HG03025 (cell line): Measurements from ENCODE around the gene CFAP92.

ENCODE experiments used
- ATAC-seq: cut with Tn5 transposase; IDR thresholded peaks from one replicate; pipeline ENCODE4 v1.9.1; 2021; ENCODE audit warnings: mild to moderate bottlenecking, moderate library complexity; ENCODE audit not compliant: unreplicated experiment, low FRiP score

The CFAP92 gene

DNA sequence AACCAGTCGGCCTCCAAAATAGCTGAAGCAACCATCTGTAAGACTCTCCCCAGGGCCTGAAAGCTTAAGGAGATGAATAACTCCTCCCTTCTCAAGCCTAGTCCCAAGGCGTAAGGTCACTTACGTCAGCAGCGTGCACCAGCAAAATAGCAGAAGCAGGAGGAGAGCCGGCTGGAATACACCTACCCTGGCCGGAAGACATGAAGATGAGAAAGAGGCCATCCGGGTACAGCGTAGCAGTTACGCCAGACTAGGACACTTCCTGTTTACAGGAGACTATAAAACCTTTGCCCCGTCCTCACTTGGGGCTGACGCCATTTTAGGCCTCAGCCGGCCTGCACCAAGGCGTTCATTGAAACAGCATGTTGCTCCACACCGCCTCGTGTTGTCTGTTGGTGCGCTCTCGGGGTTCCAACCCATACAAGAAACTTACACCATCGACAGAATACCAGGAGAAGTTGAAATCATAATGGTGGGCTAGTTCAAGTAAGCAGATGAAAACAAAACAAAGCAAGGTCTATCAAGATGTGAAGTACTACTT lies 2.5 kb downstream of the CFAP92 start:
- no peak for ATAC-seq

DNA sequence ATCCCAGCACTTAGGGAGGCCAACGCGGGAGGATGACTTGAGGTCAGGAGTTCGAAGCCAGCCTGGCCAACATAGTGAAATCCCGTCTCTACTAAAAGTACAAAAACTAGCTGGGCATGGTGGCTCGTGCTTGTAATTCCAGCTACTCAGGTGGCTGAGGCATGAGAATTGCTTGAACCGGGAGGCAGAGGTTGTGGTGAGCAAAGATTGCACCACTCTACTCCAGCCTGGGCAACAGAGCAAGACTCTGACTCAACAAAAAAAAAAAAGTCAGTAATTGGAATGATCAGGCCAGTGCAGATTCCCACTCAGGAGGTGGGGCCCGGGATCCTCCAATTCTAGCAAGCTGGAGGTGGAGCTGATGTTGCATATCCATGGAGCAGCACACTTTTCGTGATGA lies 5.6 kb downstream of the CFAP92 start:
- ATAC-seq: no peak

DNA sequence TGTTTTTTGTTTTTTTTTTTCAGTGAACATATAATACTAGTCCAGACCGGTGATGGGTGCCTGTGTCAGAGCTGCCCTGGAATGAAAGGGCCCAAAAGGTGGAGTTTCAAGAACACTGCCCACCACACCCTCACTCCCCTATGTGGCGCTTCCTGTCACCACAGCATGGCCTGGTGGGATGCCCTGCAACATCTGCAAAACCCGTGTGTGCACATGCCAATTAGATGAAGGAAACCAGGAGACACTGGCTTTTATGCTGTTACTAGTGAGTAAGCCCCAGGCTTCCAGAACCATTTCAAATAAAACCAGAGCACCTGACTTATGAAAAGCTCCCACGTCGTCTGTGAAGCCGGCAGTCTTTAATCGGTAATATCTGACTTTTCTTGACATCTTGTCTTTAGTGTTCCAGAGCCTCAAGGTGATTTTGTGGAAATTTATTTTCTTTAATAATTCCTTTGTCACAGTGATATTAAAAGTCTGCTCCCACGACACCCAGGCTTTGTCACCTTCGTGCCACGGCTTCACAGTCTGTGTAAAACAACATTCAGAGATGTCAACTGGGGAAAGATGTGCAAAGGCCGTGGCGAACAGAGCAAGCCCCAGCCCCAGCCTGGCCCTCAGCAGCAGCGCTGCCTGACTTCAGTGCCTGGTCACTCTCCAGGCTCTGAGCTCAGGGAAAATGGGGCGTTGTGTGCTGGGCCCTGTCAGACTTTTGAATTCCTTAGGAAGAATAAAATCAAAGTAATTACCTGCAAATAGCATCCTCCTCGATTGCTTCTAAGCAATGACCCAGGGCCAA lies 6.4 kb downstream of the CFAP92 start:
- no peak for ATAC-seq

DNA sequence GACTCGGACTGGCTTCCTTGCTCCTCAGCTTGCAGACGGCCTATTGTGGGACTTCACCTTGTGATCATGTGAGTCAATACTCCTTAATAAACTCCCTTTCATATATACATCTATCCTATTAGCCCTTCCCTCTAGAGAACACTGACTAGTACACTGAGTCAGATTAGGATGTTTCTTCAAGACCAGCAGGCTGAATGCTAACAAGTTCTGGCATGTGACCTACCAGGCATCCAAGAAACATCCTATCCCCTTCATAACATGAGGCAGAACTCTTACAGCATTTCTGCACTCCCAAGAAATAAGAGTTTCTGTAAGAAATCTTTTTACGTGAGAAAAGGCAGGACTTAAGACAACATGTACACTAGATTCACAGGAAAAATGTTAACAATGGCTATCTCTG lies 9.3 kb downstream of the CFAP92 start:
- ATAC-seq: no peak

DNA sequence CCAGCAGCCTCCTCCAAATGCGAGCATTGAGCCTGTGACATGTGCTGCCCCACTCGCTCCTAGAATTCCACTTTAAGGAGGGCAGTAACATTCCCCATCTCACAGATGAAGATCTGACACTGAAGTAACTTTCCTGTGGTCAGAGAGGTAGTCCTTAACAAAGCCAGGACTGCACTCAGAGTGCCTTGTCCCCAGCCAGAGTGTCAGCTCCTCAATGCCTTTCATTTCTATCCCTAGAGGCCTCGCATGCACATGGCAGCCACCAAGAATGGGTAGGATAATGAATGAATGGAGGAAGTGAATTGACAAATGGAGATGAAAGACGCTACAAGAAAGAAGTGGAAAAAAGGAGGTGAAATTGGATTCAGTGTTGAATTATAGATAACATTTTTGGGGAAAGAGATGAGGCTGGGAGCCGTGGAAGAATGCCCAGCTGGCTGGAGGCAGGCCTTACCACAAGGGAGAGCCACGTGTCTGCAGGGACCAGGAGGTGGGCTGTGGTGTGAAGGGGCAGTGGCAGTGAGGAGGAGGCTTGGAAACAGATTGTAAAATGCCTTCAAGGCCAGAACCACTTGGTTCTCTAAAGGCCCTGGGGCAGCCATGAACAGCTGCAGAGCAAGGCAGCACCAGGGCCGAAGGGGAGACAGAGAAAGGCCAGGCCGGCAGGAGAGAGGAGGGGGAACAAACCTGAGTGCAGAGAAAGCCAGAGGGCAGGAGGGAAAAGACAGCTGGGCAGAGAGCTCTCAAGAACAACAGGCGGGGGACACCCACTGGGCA lies 10.4 kb downstream of the CFAP92 start:
- ATAC-seq: no peak

DNA sequence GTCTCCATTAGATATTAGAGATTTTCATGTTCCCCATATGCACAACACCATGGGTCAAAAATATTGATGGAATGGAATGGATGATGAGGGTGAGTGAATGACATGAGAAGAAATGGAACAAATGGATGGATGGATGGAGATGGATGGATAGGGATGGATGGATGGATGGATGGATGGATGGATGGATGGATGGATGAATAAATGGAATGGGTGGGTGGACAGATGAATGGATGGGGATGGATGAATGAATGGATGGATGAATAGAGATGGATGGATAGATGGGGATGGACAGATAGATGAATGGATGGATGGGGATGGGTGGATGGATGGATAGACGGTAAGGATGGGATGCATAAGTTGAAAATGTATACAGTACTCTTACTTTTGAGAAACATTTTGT lies 18.6 kb downstream of the CFAP92 start:
- no peak for ATAC-seq

DNA sequence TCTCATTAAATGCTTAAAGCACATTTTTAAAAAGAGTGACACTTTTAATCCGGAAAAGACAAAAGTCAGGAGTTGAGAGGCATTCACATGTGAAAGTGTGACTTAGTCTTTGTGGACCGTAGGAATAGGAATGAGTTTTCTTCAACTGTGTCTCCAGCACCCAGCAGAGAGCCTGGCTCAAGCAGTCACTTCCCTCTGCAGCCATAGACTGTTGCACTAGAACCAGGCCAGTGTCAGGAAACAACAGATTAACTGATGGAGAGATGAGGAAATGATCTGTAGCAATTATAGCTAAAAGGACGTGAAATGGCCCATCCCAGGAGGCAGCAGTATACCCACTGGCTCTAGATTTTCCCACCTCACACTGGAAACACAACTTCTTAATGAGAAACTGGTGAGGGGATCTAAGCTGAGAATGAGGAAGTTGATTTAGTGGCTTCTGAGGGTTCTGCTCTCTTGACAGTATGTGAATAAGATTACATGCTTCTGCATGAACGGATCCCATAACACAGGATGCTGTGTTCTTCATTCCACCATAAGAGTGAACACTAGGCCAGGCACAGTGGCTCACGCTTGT lies 19.8 kb downstream of the CFAP92 start:
- ATAC-seq: no peak

DNA sequence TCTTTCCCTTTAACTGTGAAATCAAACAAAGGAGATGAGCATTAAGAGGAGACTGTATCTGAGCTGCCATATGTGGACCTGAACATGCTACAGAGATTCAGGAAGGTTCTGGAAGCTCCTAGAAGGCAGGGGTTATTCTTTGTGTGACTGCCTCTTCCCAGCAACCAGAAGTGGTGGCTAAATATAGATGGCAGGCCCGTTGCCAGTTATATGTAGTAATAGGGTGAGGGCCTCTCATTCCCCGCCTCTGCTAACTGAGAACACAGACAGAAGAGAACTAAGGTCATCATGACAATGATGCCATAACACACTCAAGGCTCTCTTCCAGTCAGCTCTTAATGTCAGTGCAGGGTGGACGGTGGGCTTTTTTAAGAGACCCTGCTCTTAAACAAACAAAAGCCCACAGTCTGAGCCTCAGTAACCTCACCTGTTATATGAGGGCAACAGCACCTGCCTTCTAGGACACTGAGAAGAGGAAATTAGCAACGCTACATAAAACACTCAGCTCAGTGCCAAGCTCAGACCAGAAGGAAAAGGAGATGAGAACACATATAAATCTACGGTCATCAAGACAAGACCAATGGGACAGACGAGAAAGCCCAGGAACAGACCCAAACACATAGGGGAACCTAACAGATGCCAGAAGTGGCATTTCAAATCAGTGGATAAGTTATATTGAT lies 22.3 kb downstream of the CFAP92 start:
- ATAC-seq: no peak

DNA sequence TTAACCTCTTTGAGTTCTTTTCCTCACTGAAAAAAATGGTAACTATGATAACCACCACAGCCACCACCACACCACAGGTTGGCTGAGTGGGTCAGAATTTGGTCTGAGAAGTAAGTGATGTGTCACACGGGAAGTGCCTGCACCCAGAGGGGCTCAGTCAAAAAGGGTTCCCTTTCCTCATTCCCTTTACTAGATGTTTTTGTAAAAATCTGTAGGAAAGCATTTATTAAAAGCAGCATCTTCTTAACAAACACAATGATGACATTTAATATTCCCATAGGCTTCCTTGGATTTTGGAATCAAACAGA lies 23.2 kb downstream of the CFAP92 start:
- ATAC-seq: no peak

DNA sequence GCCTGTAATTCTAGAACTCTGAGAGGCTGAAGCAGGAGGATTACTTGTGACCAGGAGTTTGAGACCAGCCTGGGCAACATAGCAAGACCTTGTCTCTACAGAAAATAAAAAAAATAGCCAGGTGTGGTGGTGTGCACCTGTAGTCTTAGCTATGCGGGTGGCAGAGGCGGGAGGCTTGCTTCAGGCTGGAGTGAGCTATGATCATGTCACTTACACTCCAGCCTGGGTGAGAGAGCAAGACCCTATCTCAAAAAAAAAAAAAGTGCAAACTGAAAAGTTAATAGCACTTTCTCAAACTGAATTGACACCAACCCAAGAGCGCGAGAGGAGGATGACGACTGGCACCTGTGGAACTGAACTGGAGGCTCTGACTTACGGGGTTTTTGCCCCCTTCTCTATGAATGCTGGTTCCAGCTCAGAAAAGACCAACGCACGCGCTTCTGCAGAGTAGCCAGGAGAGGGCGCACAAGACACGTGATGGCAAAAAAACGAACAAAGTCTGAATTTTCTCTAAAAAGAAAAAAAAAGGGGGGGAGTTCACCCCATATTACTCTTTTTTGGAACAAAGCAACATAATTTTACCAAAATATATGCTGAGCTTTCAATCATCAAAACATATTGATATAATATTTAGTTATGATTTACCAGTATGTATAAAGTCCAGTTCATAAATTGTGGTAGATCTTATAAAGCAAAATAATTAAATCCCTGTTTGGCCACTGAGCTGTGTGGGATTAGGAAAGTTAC lies 23.7 kb downstream of the CFAP92 start:
- no peak for ATAC-seq

DNA sequence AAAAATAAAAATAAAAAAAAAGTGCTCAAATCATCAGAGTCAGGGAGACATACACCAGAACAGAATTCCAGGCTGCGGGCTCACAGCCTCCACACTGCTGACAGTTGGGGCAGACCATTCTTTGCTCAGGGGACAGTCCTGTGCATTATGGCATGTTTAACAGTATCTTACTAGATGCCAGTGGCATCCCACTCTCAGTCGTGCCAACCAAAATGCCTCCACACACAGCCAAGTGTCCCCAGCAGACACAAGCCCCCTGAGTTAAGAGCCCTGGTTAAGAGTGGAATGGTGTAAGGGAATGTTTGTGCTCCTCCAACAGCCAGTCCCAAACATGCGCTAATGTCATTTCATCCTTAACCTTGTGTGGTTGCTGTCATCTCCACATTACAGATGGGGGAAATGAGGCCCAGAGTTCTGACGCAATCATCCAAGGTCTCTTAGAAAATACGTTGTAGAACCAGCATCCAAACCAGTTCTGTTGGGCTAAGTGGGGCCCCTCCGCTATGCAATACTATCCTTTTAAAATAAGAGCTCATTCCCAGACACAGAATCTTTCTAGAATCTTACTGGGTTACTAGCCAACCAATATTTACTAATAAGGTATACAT lies 26.0 kb downstream of the CFAP92 start:
- no peak for ATAC-seq

DNA sequence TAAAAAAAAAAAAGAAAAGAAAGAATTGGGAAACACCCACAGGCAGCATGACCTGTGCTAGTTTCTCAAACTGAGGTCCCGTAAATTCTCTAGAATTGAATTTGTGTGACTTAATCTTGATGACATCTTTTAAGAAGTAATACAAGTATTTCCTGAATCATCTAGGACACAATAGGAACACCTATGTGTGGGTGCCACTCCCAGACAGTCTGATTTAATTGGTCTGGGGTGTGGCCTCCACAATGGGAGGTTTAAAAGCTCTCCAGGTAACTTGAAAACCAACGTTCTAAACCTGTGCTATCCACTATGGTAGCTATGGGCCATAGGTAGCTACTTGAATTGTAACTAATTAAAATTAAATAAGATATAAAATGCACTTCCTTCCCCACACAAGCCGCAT lies 28.1 kb downstream of the CFAP92 start:
- no peak for ATAC-seq

DNA sequence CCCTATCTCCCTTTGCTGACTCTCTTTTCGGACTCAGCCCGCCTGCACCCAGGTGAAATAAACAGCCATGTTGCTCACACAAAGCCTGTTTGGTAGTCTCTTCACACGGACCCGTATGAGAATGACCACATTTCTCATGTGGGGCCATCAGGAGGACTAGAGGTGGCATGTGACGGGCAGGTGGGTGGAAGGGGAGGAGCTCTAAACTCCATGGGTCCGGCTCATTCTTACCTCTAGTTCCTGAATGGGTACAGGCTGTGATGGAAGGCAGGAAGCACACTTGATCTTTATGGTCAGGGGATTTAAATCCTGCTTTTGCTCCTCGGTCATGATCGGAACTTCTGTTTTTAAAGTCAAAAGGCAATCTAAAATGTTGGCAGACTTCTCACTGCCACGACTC lies 28.6 kb downstream of the CFAP92 start:
- ATAC-seq: no peak

DNA sequence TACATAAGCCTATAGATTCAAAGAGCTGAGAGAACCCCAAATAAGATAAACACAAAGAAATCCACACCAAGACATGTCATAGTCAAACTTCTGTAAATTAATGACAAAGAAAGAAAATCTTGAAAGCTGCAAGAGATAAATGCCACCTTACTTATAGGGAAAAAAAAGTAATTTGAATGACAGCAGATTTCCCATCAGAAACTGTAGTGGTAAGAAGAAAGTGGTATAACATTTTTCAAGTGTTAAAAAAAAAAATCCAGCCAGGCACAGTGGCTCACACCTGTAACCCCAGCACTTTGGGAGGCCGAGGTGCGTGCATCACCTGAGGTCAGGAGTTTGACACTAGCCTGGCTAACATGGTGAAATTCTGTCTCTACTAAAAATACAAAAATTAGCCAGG lies 37.4 kb downstream of the CFAP92 start:
- no peak for ATAC-seq

DNA sequence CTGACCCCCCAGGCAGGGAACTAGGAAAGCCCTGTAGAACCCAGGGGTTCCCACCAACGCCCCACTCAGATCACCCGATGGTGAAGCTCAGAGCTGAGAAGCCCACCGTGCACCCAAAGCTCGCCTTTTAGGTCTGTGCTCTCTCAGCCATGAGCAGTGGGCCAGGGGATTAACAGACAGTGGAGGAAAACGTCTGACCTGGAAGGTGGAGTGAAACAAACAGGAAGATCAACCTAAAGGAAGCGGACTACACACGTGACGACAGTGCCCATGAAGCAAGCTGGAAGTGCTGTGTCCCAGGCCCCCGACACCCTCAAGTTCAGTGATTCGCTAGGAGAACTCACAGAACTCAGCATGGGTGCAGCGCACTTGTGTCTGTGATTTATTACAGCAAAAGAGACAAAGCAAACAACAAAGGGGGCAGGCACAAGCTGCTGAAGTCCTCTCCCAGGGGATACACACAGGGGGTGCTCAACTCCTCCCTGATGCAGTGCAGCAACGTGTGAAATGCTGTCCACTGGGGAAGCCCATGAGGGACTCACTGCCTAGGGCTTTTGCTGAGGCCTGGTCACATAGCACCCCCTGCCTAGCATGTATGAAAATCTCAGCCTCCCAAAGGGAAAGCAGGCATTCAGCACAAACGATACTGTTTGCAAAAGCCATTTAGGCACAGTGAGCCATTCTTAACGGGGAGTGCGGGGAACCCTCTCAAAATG lies 43.5 kb downstream of the CFAP92 start:
- ATAC-seq: no peak

DNA sequence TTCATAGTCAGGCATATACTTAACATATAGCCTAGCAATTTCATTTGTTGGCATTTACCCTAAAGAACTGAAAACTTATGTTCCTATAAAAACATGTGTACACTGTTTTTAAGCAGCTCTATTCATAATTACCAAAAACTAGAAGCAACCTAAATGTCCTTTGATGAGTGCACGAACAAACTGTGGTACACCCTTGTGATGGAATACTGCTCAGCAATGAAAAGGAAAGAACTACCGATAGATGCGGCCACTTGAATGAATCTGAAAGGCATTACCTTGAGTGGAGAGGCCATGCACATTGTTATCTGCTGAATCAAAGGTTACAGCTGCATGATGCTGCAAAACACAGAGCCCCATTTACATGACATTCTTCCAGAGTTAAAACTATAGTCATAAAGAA lies 44.7 kb downstream of the CFAP92 start:
- no peak for ATAC-seq

DNA sequence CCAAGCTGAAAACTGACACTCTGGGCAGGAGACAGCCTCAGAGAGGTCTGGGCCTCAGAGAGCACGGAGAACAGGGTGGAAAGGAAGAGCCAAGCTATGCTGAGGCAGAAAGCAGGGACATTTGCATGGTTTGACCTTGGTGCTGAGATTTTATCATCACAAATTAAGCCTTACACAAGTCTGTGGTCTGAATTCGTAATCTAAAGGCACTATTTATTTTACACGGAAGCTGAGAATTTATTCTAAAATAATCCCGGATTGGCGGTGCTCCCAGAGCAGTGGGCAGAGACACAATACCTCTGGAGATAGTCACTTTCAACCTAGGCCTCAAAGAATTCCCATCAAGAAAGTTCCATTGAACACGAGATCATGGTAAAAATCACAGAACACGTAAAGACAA lies 47.5 kb downstream of the CFAP92 start:
- ATAC-seq: no peak

DNA sequence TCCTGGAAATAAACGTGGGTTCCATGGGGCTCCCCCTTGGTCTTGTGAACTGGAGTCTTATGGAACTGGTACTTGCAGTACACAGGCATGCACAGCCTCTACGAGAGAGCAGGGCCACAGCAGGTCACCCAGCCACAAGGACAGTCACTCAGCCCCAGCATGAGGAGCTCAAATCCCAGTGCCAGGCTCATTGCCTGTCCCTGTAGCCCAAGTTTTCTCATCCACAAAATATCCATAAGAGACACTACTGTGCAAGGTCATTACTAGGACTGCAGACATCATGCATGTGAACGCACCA lies 48.0 kb downstream of the CFAP92 start:
- no peak for ATAC-seq

DNA sequence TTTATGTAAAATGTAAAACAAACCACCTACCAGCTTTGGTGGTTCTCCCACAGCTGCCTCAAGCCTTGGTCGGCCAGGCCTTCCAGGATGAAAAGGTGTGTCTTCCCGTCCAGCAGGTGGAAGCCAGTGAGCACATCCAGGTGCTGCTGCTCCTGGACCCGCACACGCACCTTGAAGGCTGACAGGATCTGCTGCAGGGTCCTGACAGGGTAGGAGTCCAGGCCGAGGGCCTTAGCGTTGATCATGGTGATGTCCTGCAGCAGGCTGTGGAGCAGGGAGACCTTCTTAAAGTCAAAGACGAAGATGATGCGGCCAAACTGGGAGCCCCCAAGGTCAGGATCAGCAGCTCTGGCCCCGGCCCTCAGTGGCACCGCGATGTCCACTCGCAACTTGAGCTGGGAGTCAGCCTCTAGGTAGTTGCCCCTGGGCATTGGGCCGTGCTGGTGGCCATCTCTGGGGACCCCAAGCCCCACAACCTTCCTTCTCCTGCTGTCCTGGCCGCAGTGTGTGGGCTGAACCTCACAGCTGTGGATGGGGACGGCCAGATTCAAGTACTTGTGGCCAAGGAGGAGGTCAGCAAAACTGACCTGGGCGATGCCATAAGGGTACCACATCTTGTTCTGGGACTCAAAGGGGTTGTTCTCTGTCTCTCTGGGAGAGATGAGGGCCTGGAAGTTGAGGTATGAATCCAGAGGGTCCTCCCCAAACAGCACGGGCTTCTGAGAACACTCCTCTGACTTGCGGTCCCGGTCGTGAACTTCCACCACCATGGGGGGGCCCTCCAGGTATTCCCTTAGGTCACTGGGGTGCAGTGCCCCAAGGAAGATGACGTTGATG lies 48.6 kb downstream of the CFAP92 start:
- ATAC-seq: no peak
